HEK293T (cell line): ENCODE data around the gene NREP.

ENCODE experiments used
- CTCF ChIA-PET: fragments of 350-600 bp; formaldehyde crosslinking; extraction: SDS; loops from one replicate; lab custom pipeline; 2021; ENCODE audit warnings: antibody characterized with exemption, inconsistent platforms; lab: Yijun Ruan, JAX
- POLR2A ChIA-PET: fragments of 350-600 bp; formaldehyde crosslinking; extraction: SDS; loops from one replicate; lab custom pipeline; 2020; ENCODE audit warnings: antibody characterized with exemption, inconsistent platforms; lab: Yijun Ruan, JAX
- DNase-seq: peaks from one replicate; pipeline ENCODE4 v3.0.0; 2012; ENCODE audit warnings: mixed read lengths; ENCODE audit errors: extremely low spot score
- ARNT ChIP-seq: fragments of 450-650 bp; IDR thresholded peaks from 2 replicates; pipeline ENCODE4 v1.6.1; 2017; ENCODE audit warnings: mild to moderate bottlenecking
- BHLHE40 ChIP-seq: fragments of 450-650 bp; IDR thresholded peaks from 2 replicates; pipeline ENCODE4 v1.6.1; 2016; ENCODE audit warnings: mild to moderate bottlenecking, moderate library complexity, borderline replicate concordance
- CTBP1 ChIP-seq: fragments of 450-650 bp; IDR thresholded peaks from 2 replicates; pipeline ENCODE4 v1.6.1; 2016; ENCODE audit warnings: borderline replicate concordance
- ELF4 ChIP-seq: fragments of 450-650 bp; IDR thresholded peaks from 2 replicates; pipeline ENCODE4 v1.6.1; 2017; ENCODE audit warnings: antibody characterized with exemption
- FOXA1 ChIP-seq: fragments of 450-650 bp; IDR thresholded peaks from 2 replicates; pipeline ENCODE4 v1.6.1; 2016; ENCODE audit warnings: mild to moderate bottlenecking
- FOXK2 ChIP-seq: fragments of 450-650 bp; IDR thresholded peaks from 2 replicates; pipeline ENCODE4 v1.6.1; 2016; ENCODE audit warnings: mild to moderate bottlenecking
- FOXM1 ChIP-seq: fragments of 450-650 bp; IDR thresholded peaks from 2 replicates; pipeline ENCODE4 v1.6.1; 2017; ENCODE audit warnings: mild to moderate bottlenecking, borderline replicate concordance
- HDGF ChIP-seq: fragments of 450-650 bp; IDR thresholded peaks from 2 replicates; pipeline ENCODE4 v1.6.1; 2017; ENCODE audit warnings: antibody characterized with exemption, borderline replicate concordance
- L3MBTL2 ChIP-seq: fragments of 450-650 bp; conservative IDR thresholded peaks from 2 replicates; pipeline ENCODE4 v1.6.1; 2016; ENCODE audit warnings: mild to moderate bottlenecking
- LEF1 ChIP-seq: fragments of 450-650 bp; IDR thresholded peaks from 2 replicates; pipeline ENCODE4 v1.6.1; 2017; ENCODE audit warnings: mild to moderate bottlenecking, borderline replicate concordance
- NFRKB ChIP-seq: fragments of 450-650 bp; IDR thresholded peaks from 2 replicates; pipeline ENCODE4 v1.6.1; 2016; ENCODE audit warnings: mild to moderate bottlenecking, moderate library complexity
- SP1 ChIP-seq: fragments of 450-650 bp; IDR thresholded peaks from 2 replicates; pipeline ENCODE4 v1.6.1; 2017
- SUZ12 ChIP-seq: fragments of 450-650 bp; IDR thresholded peaks from 2 replicates; pipeline ENCODE4 v1.6.1; 2016; ENCODE audit warnings: mild to moderate bottlenecking
- TARDBP ChIP-seq: fragments of 450-650 bp; IDR thresholded peaks from 2 replicates; pipeline ENCODE4 v1.6.1; 2016
- ZNF384 ChIP-seq: fragments of 450-650 bp; IDR thresholded peaks from 2 replicates; pipeline ENCODE4 v1.6.1; 2016
- TF ChIP-seq, protein P1 (sequence below): fragments of 450-650 bp; IDR thresholded peaks from 2 replicates; pipeline ENCODE4 v1.6.1; 2016

The NREP gene

DNA sequence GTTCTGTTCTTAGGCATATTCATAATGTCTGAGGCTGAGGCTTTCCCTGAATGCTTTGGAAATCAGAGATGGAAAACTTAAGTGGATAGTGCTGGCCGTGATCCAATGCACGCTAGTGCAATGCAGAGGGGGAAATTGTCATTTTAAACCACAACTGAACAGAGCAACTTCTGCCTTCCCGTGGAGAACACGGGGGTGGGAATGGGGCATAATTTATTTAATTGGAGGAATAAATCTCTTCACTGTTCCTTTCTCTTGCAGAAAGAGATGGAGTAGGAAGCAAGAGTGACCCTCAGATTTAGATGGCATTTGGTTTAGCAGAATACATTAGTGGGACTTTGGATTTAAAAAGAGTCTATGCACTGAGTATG, 22.9 kb upstream of the NREP start:
- TF ChIP-seq NFRKB (no peak), ARNT (no peak), ZNF384 (no peak), BHLHE40 (no peak), L3MBTL2 (no peak), CTBP1 (no peak), TARDBP (no peak), SUZ12 (no peak), FOXA1 (no peak), HDGF (no peak), ELF4 (no peak)
- TF ChIP-seq, protein P1, sequence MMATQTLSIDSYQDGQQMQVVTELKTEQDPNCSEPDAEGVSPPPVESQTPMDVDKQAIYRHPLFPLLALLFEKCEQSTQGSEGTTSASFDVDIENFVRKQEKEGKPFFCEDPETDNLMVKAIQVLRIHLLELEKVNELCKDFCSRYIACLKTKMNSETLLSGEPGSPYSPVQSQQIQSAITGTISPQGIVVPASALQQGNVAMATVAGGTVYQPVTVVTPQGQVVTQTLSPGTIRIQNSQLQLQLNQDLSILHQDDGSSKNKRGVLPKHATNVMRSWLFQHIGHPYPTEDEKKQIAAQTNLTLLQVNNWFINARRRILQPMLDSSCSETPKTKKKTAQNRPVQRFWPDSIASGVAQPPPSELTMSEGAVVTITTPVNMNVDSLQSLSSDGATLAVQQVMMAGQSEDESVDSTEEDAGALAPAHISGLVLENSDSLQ = no peak
- ChIA-PET CTCF (no interaction called here), POLR2A (interaction anchor here (1.2 kb wide), 1 partner anchor 23 kb away, joined by 4 read pairs; the partner anchor contains the start of gene NREP)
- DNase-seq = no peak

DNA sequence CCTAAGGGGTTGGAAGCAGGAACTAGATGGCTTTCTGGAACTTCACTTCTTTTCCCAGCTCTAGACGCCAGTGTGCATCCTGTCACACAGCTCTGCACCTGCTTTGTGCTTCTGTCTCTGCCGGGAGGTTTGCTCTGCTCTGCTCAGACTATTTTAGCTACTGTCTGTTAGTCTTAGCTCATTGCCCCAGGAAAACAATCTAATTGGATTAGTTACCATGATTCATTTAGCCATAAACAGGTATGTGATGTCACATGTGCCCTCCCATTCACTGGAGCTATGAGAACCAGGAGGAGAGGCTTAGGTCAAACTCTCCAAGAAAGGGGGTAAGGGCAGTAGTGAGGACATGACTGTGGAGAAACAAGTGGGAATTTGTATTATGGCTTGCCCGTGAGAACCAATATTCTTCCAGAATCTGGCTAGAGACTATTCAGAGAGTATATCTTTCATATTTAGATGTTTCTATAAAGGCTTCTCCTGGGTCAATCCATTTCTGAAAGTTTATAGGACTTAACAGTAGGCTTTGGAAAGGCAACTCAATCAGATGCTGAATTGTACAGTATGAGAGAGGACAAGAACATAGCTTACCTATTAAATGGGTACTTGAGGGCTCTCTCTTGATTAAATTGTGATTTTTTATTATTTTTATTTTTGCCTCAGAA, 22.4 kb upstream of the NREP start:
- ChIA-PET CTCF (no interaction called here), POLR2A (interaction anchor here (1.2 kb wide), 2 partner anchors 21 to 22 kb away, joined by 3 to 4 read pairs; partner anchors contain the start of gene NREP)
- TF ChIP-seq BHLHE40 (no peak), SUZ12 (no peak), FOXK2 (no peak), LEF1 (no peak), ZNF384 (no peak)

DNA sequence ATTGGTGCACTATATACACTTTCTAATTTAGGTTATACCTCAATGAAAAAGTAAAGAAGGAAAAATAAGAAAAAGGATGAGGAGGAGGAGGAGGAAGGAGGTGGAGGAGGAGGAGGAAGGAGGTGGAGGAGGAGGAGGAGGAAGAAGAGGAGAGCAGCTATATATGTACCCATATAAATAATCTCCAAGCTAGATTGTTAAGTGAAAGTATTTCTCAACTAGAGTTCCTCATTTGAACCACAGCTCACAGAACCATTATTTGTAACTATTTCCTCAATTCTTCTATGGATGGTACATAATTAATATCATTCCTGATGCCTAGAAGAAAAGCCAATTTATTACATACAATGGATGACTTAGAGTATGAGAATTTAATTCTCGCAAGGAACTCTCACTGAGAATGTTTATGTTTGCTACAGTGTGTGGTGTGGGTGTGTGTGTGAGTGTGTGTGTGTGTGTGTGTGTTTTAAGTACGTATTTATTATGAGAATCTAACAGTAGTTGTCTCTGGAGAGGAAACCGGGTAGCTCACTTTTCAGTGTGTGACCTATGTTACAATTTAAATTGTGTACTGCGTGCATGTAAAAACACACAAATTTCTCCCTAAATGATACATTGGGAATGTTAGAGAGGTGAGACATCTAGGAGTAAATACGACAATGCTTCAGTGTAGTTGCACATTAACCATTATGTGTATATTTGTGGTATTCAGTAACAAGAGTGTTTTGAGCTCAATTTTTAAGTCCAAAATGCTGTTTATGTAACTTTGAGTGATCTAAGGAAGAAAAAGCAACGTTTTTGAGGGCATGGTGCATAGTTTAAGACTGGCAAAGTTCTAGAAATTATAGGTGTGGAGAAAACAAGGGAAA, 20.2 kb upstream of the NREP start:
- CTCF ChIA-PET = no interaction called here
- POLR2A ChIA-PET = interaction anchor here (1.9 kb wide), 1 partner anchor 19 kb away, joined by 7 read pairs; no protein-coding TSS in a partner anchor
- no peak for DNase-seq
- no peak for TF ChIP-seq CTBP1
- TF ChIP-seq L3MBTL2 = no peak
- TF ChIP-seq, protein P1 = no peak
- no peak for TF ChIP-seq ZNF384
- TF ChIP-seq NFRKB = no peak
- no peak for TF ChIP-seq BHLHE40
- no peak for TF ChIP-seq FOXA1
- TF ChIP-seq FOXM1 = no peak
- TF ChIP-seq ARNT = no peak
- no peak for TF ChIP-seq SUZ12
- no peak for TF ChIP-seq LEF1
- TF ChIP-seq ELF4 = no peak
- no peak for TF ChIP-seq FOXK2
- no peak for TF ChIP-seq HDGF
- TF ChIP-seq TARDBP = no peak
- no peak for TF ChIP-seq SP1

More for the DNA sequence above, 22.4 kb upstream of the NREP start:
- no peak for DNase-seq

DNA sequence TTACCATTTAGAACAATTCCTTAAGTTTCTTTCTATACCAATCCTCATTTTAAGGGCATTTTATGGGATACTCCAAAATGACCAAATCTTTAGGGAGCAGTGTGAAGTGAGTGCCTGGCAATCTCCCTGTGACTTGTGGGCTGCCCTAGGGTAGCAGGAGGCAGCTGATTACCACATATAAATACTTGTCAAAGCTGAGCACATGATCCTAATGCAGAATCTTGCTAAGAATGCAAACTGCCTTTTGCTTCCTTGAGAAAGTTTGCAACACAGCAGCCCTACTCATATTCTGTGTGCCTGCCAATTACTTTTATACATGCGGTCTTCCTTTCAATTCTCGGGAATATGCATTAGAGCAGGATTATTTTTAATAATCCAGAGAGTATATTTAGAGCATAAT, 18.2 kb upstream of the NREP start:
- TF ChIP-seq ARNT = no peak
- no peak for TF ChIP-seq SP1
- no peak for TF ChIP-seq BHLHE40
- no peak for TF ChIP-seq NFRKB
- no peak for TF ChIP-seq L3MBTL2
- TF ChIP-seq LEF1 = no peak
- no peak for TF ChIP-seq ZNF384
- TF ChIP-seq TARDBP = no peak
- TF ChIP-seq FOXA1 = no peak
- TF ChIP-seq SUZ12 = no peak
- TF ChIP-seq FOXK2 = no peak
- no peak for TF ChIP-seq CTBP1
- no peak for TF ChIP-seq ELF4
- CTCF ChIA-PET = no interaction called here
- DNase-seq = no peak
- POLR2A ChIA-PET = no interaction called here

DNA sequence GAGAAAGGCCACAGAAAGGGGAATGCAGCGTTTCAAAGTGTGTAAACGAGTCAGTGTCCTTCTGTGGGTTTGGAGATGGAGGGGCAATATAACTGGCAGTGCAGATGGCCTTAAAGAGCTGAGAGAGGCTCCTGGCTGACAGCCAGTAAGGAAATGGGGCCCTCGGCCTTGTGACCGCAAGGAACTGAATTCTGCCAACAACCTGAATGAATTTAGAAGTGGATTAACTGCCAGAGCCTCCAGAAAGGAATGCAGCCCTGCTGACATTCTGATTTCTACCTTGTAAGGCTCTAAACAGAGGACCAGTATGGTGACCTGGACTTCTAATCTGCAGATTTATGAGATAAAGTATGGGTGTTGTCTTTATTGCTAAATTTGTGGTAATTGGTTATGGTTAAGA, 17.5 kb upstream of the NREP start:
- ChIA-PET CTCF (interaction anchor here (0.5 kb wide), 1 partner anchor 690 kb away, joined by 3 read pairs; no protein-coding TSS in a partner anchor), POLR2A (no interaction called here)
- DNase-seq = no peak
- TF ChIP-seq, protein P1 = no peak
- TF ChIP-seq FOXK2 (no peak), ELF4 (no peak), FOXM1 (no peak), NFRKB (no peak), SP1 (no peak), L3MBTL2 (no peak), TARDBP (no peak), CTBP1 (no peak), HDGF (no peak), SUZ12 (no peak), ZNF384 (no peak), BHLHE40 (no peak), ARNT (no peak)
